Heart left ventricle (tissue), 13 donors: Measurements from ENCODE around the gene DCTN4.

Experiments
- POLR2A ChIP-seq, 2 donors: fragments of 450-650 bp; IDR thresholded peaks; one replicate each; pipeline ENCODE4 v1.6.1; 2017; ENCODE audit warnings: antibody characterized with exemption in 2 of 2, mild to moderate bottlenecking in 2 of 2, moderate library complexity in 2 of 2
- TF ChIP-seq, protein P1 (sequence below), 12 donors: fragments of 200-600 bp; sonication (generic) in 4 of 12; IDR thresholded peaks; one replicate each; pipeline versions ENCODE4 v1.5.0 to v1.8.0; 2018 to 2022; ENCODE audit warnings: antibody characterized with exemption in 12 of 12, mild to moderate bottlenecking in 5 of 12
- donor health status: ischemic (EF 13 %, LVEDD 7.1; RV severe dilation, severe dysfunction).
- donor health status: DM: no; HTN: yes; CAD: no.
- donor health status: DM: no; HTN: no; CAD: no.
- donor health status: ischemic (EF 25% LVEDD 6.9; RV normal size, moderate dysfunction).
- donor health status: ischemic (EF 25% LVEDD 5.7; RV mildly dilated, moderate dysfunction).
- donor health status: ischemic (EF 35%, LVEDD 5.7; RV mildly dilated, moderate dysfunction).
- donor health status: nonischemic (EF 11% LVEDD 7.7; RV severe dilation, severe dysfunction).
- donor health status: DM: yes; HTN: yes; CAD: no.
- donor health status: PGD.
- donor health status: ischemic (EF 29% LVEDD 5.4; RV normal size, mild dysfunction).
- donor health status: nonischemic (EF 23%, LVEDD 6.1; RV moderate dilation, normal function).

DNA sequence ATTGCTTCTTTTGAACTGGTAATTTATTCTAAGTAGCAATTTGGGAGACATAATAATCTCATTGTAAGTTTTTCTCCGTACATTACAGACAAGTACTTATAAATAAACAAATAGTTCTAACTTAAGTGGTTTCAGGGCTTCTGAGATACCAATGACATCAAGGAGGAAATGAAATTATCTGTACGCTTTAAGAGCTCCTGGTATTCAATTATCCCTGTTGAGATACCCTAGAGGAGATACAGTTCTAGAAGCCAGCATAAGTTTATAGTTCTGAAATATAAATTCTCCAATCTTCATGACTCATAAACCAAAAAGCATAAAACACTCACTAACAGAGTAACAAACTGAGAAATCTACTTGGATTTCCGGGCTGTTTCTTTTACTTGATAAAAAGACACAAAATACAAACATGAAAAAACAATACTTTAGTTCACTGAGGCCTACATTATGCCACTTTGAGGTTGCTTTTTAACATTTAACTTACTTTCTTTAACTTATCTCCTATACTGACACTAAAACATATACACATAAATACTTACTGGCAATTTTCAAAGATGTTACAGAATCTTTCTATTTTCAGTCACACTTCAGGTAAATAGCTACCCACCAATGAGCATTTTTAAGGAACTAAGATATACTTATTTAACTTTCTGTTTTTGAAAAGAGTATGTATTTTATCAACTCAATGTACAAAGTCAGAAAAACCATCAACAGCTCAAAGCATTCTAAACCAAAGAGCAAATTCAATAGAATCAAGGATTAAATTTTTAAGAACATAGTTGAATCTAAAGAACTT lies 7.5 kb downstream of the DCTN4 start:
- TF ChIP-seq, protein P1, sequence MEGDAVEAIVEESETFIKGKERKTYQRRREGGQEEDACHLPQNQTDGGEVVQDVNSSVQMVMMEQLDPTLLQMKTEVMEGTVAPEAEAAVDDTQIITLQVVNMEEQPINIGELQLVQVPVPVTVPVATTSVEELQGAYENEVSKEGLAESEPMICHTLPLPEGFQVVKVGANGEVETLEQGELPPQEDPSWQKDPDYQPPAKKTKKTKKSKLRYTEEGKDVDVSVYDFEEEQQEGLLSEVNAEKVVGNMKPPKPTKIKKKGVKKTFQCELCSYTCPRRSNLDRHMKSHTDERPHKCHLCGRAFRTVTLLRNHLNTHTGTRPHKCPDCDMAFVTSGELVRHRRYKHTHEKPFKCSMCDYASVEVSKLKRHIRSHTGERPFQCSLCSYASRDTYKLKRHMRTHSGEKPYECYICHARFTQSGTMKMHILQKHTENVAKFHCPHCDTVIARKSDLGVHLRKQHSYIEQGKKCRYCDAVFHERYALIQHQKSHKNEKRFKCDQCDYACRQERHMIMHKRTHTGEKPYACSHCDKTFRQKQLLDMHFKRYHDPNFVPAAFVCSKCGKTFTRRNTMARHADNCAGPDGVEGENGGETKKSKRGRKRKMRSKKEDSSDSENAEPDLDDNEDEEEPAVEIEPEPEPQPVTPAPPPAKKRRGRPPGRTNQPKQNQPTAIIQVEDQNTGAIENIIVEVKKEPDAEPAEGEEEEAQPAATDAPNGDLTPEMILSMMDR (IDR thresholded peaks at IDR 0.05), result no peak
- TF ChIP-seq POLR2A (IDR thresholded peaks at IDR 0.05), result no peak
